K562 (cell line): ENCODE results near the gene NAXE. TPM values are rescaled to one million over a fixed set of nuclear protein-coding genes. Genes with fewer than 3 reads are reported as not detected.

Experiments
- DACH1 ChIP-seq: fragments of 450-650 bp; IDR thresholded peaks from 2 replicates; pipeline ENCODE4 v1.6.1; 2018; ENCODE audit not compliant: partially characterized antibody
- IFI16 ChIP-seq: fragments of 250-450 bp; sonication (Bioruptor Pico); IDR thresholded peaks from 2 replicates; pipeline ENCODE4 v2.1.2; 2022; ENCODE audit warnings: mild to moderate bottlenecking, inconsistent platforms
- MCM3 ChIP-seq: fragments of 450-650 bp; IDR thresholded peaks from 2 replicates; pipeline ENCODE4 v1.6.1; 2016
- PCBP2 ChIP-seq: fragments of 200-400 bp; formaldehyde crosslinking; IDR thresholded peaks from 2 replicates; pipeline ENCODE4 v1.6.1; 2018; ENCODE audit warnings: low read length, low read depth, mild to moderate bottlenecking, moderate library complexity; ENCODE audit not compliant: poor library complexity, severe bottlenecking
- RFX7 ChIP-seq: fragments of 250-450 bp; sonication (Bioruptor Pico); IDR thresholded peaks from 2 replicates; pipeline ENCODE4 v1.5.1; 2021; ENCODE audit warnings: mild to moderate bottlenecking
- STAG1 ChIP-seq: sonication (generic); formaldehyde crosslinking; IDR thresholded peaks from 2 replicates; pipeline ENCODE4 v1.5.0; 2020; ENCODE audit warnings: missing genetic modification reagents, borderline replicate concordance
- THRAP3 ChIP-seq: fragments of 450-650 bp; IDR thresholded peaks from 2 replicates; pipeline ENCODE4 v1.6.1; 2016; ENCODE audit warnings: mild to moderate bottlenecking, inconsistent platforms, borderline replicate concordance
- ZNF239 ChIP-seq: fragments of 250-450 bp; sonication (Bioruptor Pico); IDR thresholded peaks from 2 replicates; pipeline ENCODE4 v1.4.0; 2020; ENCODE audit warnings: mild to moderate bottlenecking
- ZNF699 ChIP-seq: fragments of 250-450 bp; sonication (Bioruptor Pico); IDR thresholded peaks from 2 replicates; pipeline ENCODE4 v1.8.0; 2021; ENCODE audit warnings: mild to moderate bottlenecking, moderate library complexity; ENCODE audit not compliant: insufficient replicate concordance
- polyA plus RNA-seq, 8 experiments: library from polyadenylated mRNA; depleted of rRNA in 4 of 8; stranded (reverse) in 5 of 8; unstranded in 3 of 8; fragments of >200 nt; fragmentation: Nextera tagmentation in 2 of 8; fragmentation: Illumina TruSeq in 1 of 8; extraction: Ambion mirVana in 2 of 8; extraction: Trizol in 1 of 8; gene quantifications; 2 replicates each; pipeline versions ENCODE4 v1.2.1 to v1.2.3, GENCODE V29; 2011 to 2014; ENCODE audit warnings: inconsistent platforms in 1 of 8, missing spikeins in 1 of 8
- total RNA-seq, 7 experiments: library from RNA; depleted of rRNA in 6 of 7; stranded (reverse); fragments of >200 nt in 6 of 7; fragmentation: Illumina TruSeq in 2 of 7; extraction: Trizol in 2 of 7; gene quantifications; 2 replicates each; pipeline versions ENCODE4 v1.2.1 to v1.2.3, GENCODE V29; 2011 to 2021; ENCODE audit warnings: low replicate concordance in 1 of 7
- TF ChIP-seq, protein P1 (sequence below): fragments of 250-450 bp; sonication (Bioruptor Pico); IDR thresholded peaks from 2 replicates; pipeline ENCODE4 v1.5.0; 2020; ENCODE audit warnings: mild to moderate bottlenecking, borderline replicate concordance
- TF ChIP-seq, protein P2 (sequence below): fragments of 450-650 bp; formaldehyde crosslinking; IDR thresholded peaks from 2 replicates; pipeline ENCODE4 v1.4.0; 2020; ENCODE audit warnings: mild to moderate bottlenecking, mixed read lengths
- TF ChIP-seq, protein P3 (sequence below): sonication (generic); formaldehyde crosslinking; IDR thresholded peaks from 2 replicates; pipeline ENCODE4 v1.8.0; 2023; ENCODE audit warnings: mild to moderate bottlenecking, missing genetic modification reagents
- TF ChIP-seq, protein P4 (sequence below): fragments of 250-450 bp; sonication (Bioruptor Pico); IDR thresholded peaks from 2 replicates; pipeline ENCODE4 v1.6.1; 2021; ENCODE audit warnings: mild to moderate bottlenecking
- TF ChIP-seq, protein P5 (sequence below): fragments of 450-650 bp; IDR thresholded peaks from 2 replicates; pipeline ENCODE4 v1.6.1; 2016; ENCODE audit warnings: low read depth, mild to moderate bottlenecking, moderate library complexity
- TF ChIP-seq, protein P6 (sequence below): fragments of 250-450 bp; sonication (Bioruptor Pico); IDR thresholded peaks from 2 replicates; pipeline ENCODE4 v1.4.0; 2020; ENCODE audit warnings: borderline replicate concordance

The NAXE gene
- total and polyA plus RNA-seq, 9 of the 15 experiments (the other 6 are each of a cell fraction or from before 2014, with no cell fraction given), result 27.3 to 137 (median 90.0) TPM

DNA sequence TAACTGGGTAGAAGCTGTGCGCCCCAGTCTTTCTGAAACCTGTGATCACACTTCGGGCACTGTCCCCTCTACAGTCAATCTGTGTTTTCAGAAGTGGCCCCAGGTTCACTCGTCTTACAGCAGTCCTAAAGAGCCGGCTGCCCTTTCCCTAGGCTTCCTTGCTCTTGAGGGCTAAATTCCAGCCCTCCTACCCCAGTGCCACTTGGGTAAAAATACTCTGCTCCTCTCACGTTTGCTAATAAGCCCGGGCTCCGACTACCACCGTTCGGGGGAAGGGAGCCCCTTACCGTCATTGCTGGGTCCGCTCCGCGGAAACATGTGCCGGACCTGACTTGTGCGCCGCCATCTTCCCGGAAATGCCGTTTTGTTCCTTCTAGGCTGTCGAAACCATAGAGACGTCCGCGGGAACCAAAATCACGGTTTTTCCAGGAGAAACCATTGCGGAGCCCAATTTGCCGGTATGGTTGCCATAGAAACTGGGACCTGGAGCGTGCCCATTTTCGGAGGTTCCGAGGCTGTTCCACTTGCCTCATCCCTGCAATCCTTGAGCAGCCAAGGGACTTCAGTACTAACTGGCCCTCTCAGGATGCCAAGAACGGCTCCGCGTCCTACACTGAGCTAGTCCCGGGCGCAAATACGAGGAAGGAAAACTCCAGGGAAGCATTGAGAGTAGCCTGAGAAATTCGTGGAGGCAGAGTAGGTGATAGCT lies 9.7 kb downstream of the NAXE start, which contains the start of gene GPATCH4 (continued):
- TF ChIP-seq, protein P1, sequence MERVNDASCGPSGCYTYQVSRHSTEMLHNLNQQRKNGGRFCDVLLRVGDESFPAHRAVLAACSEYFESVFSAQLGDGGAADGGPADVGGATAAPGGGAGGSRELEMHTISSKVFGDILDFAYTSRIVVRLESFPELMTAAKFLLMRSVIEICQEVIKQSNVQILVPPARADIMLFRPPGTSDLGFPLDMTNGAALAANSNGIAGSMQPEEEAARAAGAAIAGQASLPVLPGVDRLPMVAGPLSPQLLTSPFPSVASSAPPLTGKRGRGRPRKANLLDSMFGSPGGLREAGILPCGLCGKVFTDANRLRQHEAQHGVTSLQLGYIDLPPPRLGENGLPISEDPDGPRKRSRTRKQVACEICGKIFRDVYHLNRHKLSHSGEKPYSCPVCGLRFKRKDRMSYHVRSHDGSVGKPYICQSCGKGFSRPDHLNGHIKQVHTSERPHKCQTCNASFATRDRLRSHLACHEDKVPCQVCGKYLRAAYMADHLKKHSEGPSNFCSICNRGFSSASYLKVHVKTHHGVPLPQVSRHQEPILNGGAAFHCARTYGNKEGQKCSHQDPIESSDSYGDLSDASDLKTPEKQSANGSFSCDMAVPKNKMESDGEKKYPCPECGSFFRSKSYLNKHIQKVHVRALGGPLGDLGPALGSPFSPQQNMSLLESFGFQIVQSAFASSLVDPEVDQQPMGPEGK (CRISPR knock-in tag), result no peak
- TF ChIP-seq PCBP2, result no peak
- TF ChIP-seq, protein P2, sequence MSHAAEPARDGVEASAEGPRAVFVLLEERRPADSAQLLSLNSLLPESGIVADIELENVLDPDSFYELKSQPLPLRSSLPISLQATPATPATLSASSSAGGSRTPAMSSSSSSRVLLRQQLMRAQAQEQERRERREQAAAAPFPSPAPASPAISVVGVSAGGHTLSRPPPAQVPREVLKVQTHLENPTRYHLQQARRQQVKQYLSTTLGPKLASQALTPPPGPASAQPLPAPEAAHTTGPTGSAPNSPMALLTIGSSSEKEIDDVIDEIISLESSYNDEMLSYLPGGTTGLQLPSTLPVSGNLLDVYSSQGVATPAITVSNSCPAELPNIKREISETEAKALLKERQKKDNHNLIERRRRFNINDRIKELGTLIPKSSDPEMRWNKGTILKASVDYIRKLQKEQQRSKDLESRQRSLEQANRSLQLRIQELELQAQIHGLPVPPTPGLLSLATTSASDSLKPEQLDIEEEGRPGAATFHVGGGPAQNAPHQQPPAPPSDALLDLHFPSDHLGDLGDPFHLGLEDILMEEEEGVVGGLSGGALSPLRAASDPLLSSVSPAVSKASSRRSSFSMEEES (CRISPR knock-in tag), result no peak
- TF ChIP-seq THRAP3, result no peak
- TF ChIP-seq STAG1 (CRISPR knock-in tag), result no peak
- TF ChIP-seq, protein P3, sequence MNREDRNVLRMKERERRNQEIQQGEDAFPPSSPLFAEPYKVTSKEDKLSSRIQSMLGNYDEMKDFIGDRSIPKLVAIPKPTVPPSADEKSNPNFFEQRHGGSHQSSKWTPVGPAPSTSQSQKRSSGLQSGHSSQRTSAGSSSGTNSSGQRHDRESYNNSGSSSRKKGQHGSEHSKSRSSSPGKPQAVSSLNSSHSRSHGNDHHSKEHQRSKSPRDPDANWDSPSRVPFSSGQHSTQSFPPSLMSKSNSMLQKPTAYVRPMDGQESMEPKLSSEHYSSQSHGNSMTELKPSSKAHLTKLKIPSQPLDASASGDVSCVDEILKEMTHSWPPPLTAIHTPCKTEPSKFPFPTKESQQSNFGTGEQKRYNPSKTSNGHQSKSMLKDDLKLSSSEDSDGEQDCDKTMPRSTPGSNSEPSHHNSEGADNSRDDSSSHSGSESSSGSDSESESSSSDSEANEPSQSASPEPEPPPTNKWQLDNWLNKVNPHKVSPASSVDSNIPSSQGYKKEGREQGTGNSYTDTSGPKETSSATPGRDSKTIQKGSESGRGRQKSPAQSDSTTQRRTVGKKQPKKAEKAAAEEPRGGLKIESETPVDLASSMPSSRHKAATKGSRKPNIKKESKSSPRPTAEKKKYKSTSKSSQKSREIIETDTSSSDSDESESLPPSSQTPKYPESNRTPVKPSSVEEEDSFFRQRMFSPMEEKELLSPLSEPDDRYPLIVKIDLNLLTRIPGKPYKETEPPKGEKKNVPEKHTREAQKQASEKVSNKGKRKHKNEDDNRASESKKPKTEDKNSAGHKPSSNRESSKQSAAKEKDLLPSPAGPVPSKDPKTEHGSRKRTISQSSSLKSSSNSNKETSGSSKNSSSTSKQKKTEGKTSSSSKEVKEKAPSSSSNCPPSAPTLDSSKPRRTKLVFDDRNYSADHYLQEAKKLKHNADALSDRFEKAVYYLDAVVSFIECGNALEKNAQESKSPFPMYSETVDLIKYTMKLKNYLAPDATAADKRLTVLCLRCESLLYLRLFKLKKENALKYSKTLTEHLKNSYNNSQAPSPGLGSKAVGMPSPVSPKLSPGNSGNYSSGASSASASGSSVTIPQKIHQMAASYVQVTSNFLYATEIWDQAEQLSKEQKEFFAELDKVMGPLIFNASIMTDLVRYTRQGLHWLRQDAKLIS, result no peak
- TF ChIP-seq, protein P4, sequence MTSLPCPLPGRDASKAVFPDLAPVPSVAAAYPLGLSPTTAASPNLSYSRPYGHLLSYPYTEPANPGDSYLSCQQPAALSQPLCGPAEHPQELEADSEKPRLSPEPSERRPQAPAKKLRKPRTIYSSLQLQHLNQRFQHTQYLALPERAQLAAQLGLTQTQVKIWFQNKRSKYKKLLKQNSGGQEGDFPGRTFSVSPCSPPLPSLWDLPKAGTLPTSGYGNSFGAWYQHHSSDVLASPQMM, result no peak
- TF ChIP-seq DACH1, result no peak
- TF ChIP-seq, protein P5, sequence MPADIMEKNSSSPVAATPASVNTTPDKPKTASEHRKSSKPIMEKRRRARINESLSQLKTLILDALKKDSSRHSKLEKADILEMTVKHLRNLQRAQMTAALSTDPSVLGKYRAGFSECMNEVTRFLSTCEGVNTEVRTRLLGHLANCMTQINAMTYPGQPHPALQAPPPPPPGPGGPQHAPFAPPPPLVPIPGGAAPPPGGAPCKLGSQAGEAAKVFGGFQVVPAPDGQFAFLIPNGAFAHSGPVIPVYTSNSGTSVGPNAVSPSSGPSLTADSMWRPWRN, result no peak
- TF ChIP-seq ZNF699 (CRISPR knock-in tag), result no peak
- TF ChIP-seq ZNF239 (CRISPR knock-in tag), result peak; percentile 38; the same call in 1 of the 2 replicates
- no peak for TF ChIP-seq MCM3
- TF ChIP-seq IFI16 (CRISPR knock-in tag), result no peak
- TF ChIP-seq RFX7 (CRISPR knock-in tag), result no peak
- TF ChIP-seq, protein P6, sequence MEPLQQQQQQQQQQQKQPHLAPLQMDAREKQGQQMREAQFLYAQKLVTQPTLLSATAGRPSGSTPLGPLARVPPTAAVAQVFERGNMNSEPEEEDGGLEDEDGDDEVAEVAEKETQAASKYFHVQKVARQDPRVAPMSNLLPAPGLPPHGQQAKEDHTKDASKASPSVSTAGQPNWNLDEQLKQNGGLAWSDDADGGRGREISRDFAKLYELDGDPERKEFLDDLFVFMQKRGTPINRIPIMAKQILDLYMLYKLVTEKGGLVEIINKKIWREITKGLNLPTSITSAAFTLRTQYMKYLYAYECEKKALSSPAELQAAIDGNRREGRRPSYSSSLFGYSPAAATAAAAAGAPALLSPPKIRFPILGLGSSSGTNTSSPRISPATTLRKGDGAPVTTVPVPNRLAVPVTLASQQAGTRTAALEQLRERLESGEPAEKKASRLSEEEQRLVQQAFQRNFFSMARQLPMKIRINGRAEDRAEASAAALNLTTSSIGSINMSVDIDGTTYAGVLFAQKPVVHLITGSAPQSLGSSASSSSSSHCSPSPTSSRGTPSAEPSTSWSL, result 0 out of 2 replicates have a peak, but pooled peaks have one; percentile 52
